K562 (cell line): ENCODE data around the gene EMD. TPM values are rescaled to one million over a fixed set of nuclear protein-coding genes. Genes with fewer than 3 reads are reported as not detected.

ENCODE experiments used
- ATAC-seq: fragments of 200-7000 bp; cut with Tn5 transposase; 3 replicates; pipeline ENCODE4 v1.9.1; 2020; ENCODE audit warnings: moderate library complexity
- BruUV-seq: library from RNA; stranded (reverse); fragments of 400-500 nt; replicated peaks from 2 replicates; lab custom pipeline; 2021; lab: Mats Ljungman, UMichigan
- CTCF ChIA-PET: fragments of 300-600 bp; formaldehyde crosslinking; extraction: SDS; loops from one replicate; lab custom pipeline; 2021; ENCODE audit warnings: low intra/inter-chr PET ratio; lab: Yijun Ruan, JAX
- POLR2A ChIA-PET: fragments of 300-600, 350-650 bp; sonication (Branson Sonifier 250); formaldehyde crosslinking; extraction: SDS; loops from one replicate; lab custom pipeline; 2021; ENCODE audit warnings: antibody characterized with exemption, inconsistent platforms; lab: Yijun Ruan, JAX
- DNase-seq, 4 experiments: peaks; one replicate each; pipeline versions ENCODE4 v3.0.0 to v3.0.0-alpha.2; 2011 to 2018; ENCODE audit warnings: low spot score in 3 of 4, mixed read lengths in 3 of 4; ENCODE audit errors: extremely low read depth in 1 of 4
- FAIRE-seq: peaks from 2 replicates; lab custom pipeline; 2011; peaks lifted over from hg19 to GRCh38; lab: Jason Lieb, UNC
- H2AFZ ChIP-seq: 2 replicates; pipeline ENCODE4 v1.6.0; 2011; ENCODE audit warnings: low read depth, low read length, control low read depth, inconsistent platforms
- H3K27ac ChIP-seq: fragments of 200-600 bp; 3 replicates; pipeline ENCODE4 v1.8.0; 2011; ENCODE audit warnings: low read depth, mild to moderate bottlenecking, control low read depth, inconsistent platforms, low read length, moderate library complexity, mixed read lengths; ENCODE audit errors: extremely low read depth
- H3K27me3 ChIP-seq, 2 experiments: fragments of 300-600 bp in 1 of 2; 2 replicates in 1 of 2; 3 replicates in 1 of 2; pipeline versions ENCODE4 v1.6.0 to v1.8.0; 2011; ENCODE audit warnings: inconsistent platforms in 2 of 2, low read length in 2 of 2, mild to moderate bottlenecking in 1 of 2, mixed read lengths in 1 of 2, moderate library complexity in 1 of 2; ENCODE audit not compliant: control insufficient read depth in 2 of 2, insufficient read depth in 2 of 2
- H3K36me3 ChIP-seq: fragments of 300-600 bp; 3 replicates; pipeline ENCODE4 v1.8.0; 2011; ENCODE audit warnings: mild to moderate bottlenecking, low read length, inconsistent platforms; ENCODE audit not compliant: control insufficient read depth, insufficient read depth
- H3K4me1 ChIP-seq, 2 experiments: fragments of 200-600 bp in 1 of 2; replicated peaks in 1 of 2; 2 replicates in 1 of 2; 3 replicates in 1 of 2; pipeline versions ENCODE4 v1.5.1 to v1.8.0; 2011; ENCODE audit warnings: inconsistent platforms in 2 of 2, low read length in 2 of 2, mild to moderate bottlenecking in 1 of 2, mixed read lengths in 1 of 2, moderate library complexity in 1 of 2; ENCODE audit not compliant: control insufficient read depth in 2 of 2, insufficient read depth in 2 of 2
- H3K4me2 ChIP-seq: 2 replicates; pipeline ENCODE4 v1.6.1; 2011; ENCODE audit warnings: low read length, control low read depth, inconsistent platforms, mixed read lengths; ENCODE audit not compliant: insufficient read depth
- H3K4me3 ChIP-seq: fragments of 200-600 bp; sonication (generic), shearing (Covaris generic); 2 replicates; pipeline ENCODE4 v1.5.1; 2016; ENCODE audit warnings: control low read depth, inconsistent platforms
- H3K79me2 ChIP-seq: fragments of 200-600 bp; 3 replicates; pipeline ENCODE4 v1.8.0; 2011; ENCODE audit warnings: low read length, inconsistent platforms; ENCODE audit not compliant: control insufficient read depth, insufficient read depth
- H3K9ac ChIP-seq, 2 experiments: 2 replicates each; pipeline versions ENCODE4 v1.6.0 to v1.6.1; 2011; ENCODE audit warnings: low read depth in 2 of 2, low read length in 2 of 2, control low read depth in 1 of 2, inconsistent platforms in 1 of 2, mild to moderate bottlenecking in 1 of 2, mixed read lengths in 1 of 2; ENCODE audit not compliant: insufficient read depth in 1 of 2
- H3K9me1 ChIP-seq: one replicate; pipeline ENCODE4 v1.6.0; 2011; ENCODE audit warnings: inconsistent platforms, mild to moderate bottlenecking, low read length, moderate library complexity; ENCODE audit not compliant: control insufficient read depth, insufficient read depth
- H3K9me3 ChIP-seq: replicated peaks from 2 replicates; pipeline ENCODE4 v1.5.1; 2011; ENCODE audit warnings: low read depth, low read length, inconsistent platforms; ENCODE audit not compliant: control insufficient read depth, insufficient read depth
- H4K20me1 ChIP-seq: replicated peaks from 2 replicates; pipeline ENCODE4 v1.6.1; 2011; ENCODE audit warnings: low read length, inconsistent platforms, mixed read lengths; ENCODE audit not compliant: control insufficient read depth, insufficient read depth
- ID3 ChIP-seq, 2 experiments: fragments of 250-450 bp in 1 of 2; fragments of 450-650 bp in 1 of 2; sonication (Bioruptor Pico) in 1 of 2; IDR thresholded peaks; 2 replicates each; pipeline versions ENCODE4 v1.6.1 to v1.8.0; 2016 to 2021; ENCODE audit warnings: mild to moderate bottlenecking in 2 of 2, moderate library complexity in 2 of 2, missing compliant biosample characterization in 1 of 2, missing genetic modification characterization in 1 of 2
- THRB ChIP-seq: fragments of 450-650 bp; formaldehyde crosslinking; conservative IDR thresholded peaks from 2 replicates; pipeline ENCODE4 v1.4.0; 2022; ENCODE audit warnings: mild to moderate bottlenecking, missing genetic modification characterization
- USF2 ChIP-seq: sonication (generic); formaldehyde crosslinking; IDR thresholded peaks from 2 replicates; pipeline ENCODE4 v1.5.0; 2020; ENCODE audit warnings: missing genetic modification reagents
- WGBS: fragments of 100-300 bp; shearing (Covaris generic); methylation state at CpG from one replicate; pipeline ENCODE4 v1.1.6; 2016; ENCODE audit warnings: low coverage, mixed read lengths; ENCODE audit not compliant: insufficient coverage; ENCODE audit errors: missing lambda C conversion rate; 5-methylcytosine and 5-hydroxymethylcytosine counted together
- in situ Hi-C: fragments of 300-500 bp; cut with MboI; formaldehyde crosslinking; loops from 4 replicates; pipeline ENCODE4 v1.15.0; 2018; ENCODE audit warnings: inconsistent platforms, mixed read lengths
- intact Hi-C: fragments of 100-400 bp; cut with micrococcal nuclease; formaldehyde crosslinking; loops from 2 replicates; pipeline ENCODE4 v1.14.2; 2022
- polyA plus RNA-seq, 8 experiments: library from polyadenylated mRNA; depleted of rRNA in 4 of 8; stranded (reverse) in 5 of 8; unstranded in 3 of 8; fragments of >200 nt; fragmentation: Nextera tagmentation in 2 of 8; fragmentation: Illumina TruSeq in 1 of 8; extraction: Ambion mirVana in 2 of 8; extraction: Trizol in 1 of 8; gene quantifications; 2 replicates each; pipeline versions ENCODE4 v1.2.1 to v1.2.3, GENCODE V29; 2011 to 2014; ENCODE audit warnings: inconsistent platforms in 1 of 8, missing spikeins in 1 of 8
- total RNA-seq, 7 experiments: library from RNA; depleted of rRNA in 6 of 7; stranded (reverse); fragments of >200 nt in 6 of 7; fragmentation: Illumina TruSeq in 2 of 7; extraction: Trizol in 2 of 7; gene quantifications; 2 replicates each; pipeline versions ENCODE4 v1.2.1 to v1.2.3, GENCODE V29; 2011 to 2021; ENCODE audit warnings: low replicate concordance in 1 of 7
- TF ChIP-seq, protein P1 (sequence below): fragments of 450-650 bp; IDR thresholded peaks from 2 replicates; pipeline ENCODE4 v1.6.1; 2018; ENCODE audit not compliant: partially characterized antibody

Gene EMD
- total and polyA plus RNA-seq, 9 of the 15 experiments (the other 6 are each of a cell fraction or from before 2014, with no cell fraction given) = 2.3 to 206 (median 61.9) TPM

DNA sequence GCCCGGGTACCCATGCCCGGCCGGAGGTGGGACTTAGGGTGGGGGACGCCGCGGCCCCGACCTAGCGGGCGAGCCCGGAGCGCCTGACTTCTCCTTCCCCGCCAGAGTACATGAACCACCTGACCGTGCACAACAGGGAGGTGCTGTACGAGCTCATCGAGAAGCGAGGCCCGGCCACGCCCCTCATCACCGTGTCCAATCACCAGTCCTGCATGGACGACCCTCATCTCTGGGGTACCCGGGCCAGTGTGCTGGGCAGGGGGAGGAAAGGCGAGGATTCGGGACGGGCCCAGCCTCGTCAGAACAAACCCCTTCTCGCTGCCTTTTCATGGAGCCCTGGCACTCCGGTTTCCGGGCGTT lies 32.9 kb downstream of the EMD start (continued):
- peak; percentile 45 for TF ChIP-seq USF2 (CRISPR knock-in tag)

DNA sequence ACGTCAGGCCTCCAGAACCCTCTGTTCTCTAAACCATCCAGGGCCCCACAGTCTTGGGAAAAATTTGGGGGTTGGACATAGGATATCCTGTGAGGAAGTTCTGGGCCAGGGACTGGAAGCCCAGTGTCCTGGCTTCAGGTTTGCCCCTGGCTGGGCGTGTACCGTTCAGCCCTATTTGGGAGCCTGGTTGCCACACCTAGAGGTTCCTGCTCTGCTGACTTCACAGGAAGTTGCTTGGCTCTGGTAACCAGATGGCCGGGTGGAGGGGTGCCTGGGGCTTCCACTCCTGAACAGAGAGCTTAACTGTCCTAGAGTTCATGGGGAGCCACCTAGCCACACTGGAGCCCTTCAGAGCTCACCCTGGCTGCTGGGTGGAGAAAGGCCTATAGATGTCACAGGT lies 33.4 kb downstream of the EMD start:
- intact Hi-C loops = no loop called here
- H4K20me1 ChIP-seq = no peaks in the 10 kb centered on the region
- H3K36me3 ChIP-seq = peaks cover 7% of the 10 kb centered on the region; the same call in 1 of the 3 replicates
- H3K9me1 ChIP-seq = no peaks in the 10 kb centered on the region
- H3K4me1 ChIP-seq = peaks cover 13 to 46% of the 10 kb centered on the region in 2 experiments; a peak in 4 of 5 replicates
- FAIRE-seq = no peak
- H2AFZ ChIP-seq = no peak overlapping the region
- H3K9me3 ChIP-seq = no peaks in the 10 kb centered on the region
- in situ Hi-C loops = no loop called here
- ATAC-seq = no peak
- H3K9ac ChIP-seq = peak overlapping the region; percentile 76 to 96
- peaks cover 25% of the 10 kb centered on the region for H3K79me2 ChIP-seq
- peak overlapping the region; percentile 74 for H3K4me3 ChIP-seq
- H3K27me3 ChIP-seq = no peaks in the 10 kb centered on the region
- CTCF ChIA-PET = no interaction called here
- POLR2A ChIA-PET = interaction anchor here (0.5 to 5.0 kb wide), 5 partner anchors 12 to 72 kb away, joined by 3 to 85 read pairs (median 3); partner anchors contain the start of gene RPL10
- H3K4me2 ChIP-seq = peak overlapping the region; percentile 87
- TF ChIP-seq THRB (CRISPR knock-in tag) (no peak), ID3 (CRISPR knock-in tag; IDR thresholded peaks at IDR 0.05) (no peak), ID3 (tag; IDR thresholded peaks at IDR 0.05) (no peak)
- TF ChIP-seq, protein P1, sequence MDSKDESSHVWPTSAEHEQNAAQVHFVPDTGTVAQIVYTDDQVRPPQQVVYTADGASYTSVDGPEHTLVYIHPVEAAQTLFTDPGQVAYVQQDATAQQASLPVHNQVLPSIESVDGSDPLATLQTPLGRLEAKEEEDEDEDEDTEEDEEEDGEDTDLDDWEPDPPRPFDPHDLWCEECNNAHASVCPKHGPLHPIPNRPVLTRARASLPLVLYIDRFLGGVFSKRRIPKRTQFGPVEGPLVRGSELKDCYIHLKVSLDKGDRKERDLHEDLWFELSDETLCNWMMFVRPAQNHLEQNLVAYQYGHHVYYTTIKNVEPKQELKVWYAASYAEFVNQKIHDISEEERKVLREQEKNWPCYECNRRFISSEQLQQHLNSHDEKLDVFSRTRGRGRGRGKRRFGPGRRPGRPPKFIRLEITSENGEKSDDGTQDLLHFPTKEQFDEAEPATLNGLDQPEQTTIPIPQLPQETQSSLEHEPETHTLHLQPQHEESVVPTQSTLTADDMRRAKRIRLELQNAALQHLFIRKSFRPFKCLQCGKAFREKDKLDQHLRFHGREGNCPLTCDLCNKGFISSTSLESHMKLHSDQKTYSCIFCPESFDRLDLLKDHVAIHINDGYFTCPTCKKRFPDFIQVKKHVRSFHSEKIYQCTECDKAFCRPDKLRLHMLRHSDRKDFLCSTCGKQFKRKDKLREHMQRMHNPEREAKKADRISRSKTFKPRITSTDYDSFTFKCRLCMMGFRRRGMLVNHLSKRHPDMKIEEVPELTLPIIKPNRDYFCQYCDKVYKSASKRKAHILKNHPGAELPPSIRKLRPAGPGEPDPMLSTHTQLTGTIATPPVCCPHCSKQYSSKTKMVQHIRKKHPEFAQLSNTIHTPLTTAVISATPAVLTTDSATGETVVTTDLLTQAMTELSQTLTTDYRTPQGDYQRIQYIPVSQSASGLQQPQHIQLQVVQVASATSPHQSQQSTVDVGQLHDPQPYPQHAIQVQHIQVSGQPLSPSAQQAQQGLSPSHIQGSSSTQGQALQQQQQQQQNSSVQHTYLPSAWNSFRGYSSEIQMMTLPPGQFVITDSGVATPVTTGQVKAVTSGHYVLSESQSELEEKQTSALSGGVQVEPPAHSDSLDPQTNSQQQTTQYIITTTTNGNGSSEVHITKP = peak; percentile 20
- BruUV-seq = no TSS peak
- 0 out of 3 replicates have a peak overlapping the region, but pooled peaks have one; percentile 11 for H3K27ac ChIP-seq
- no peak for DNase-seq
- WGBS = 39% methylated on average over 3 of the region's 4 CpGs
